AG10803 (cell line): ENCODE measurements around the gene EFNA3.

Experiments used
- DNase-seq: peaks from one replicate; pipeline ENCODE4 v3.0.0; 2010; ENCODE audit warnings: low read depth
- H3K4me3 ChIP-seq: 2 replicates; pipeline ENCODE4 v1.5.1; 2011; ENCODE audit warnings: mild to moderate bottlenecking, low read length, control low read depth
- CTCF ChIP-seq: conservative IDR thresholded peaks from 2 replicates; pipeline ENCODE4 v1.5.1; 2011; ENCODE audit warnings: mild to moderate bottlenecking, low read length, control low read depth, inconsistent platforms

The EFNA3 gene

GRCh38 chr1:155068599-155068998, 10.0 kb upstream of the EFNA3 start:
- TF ChIP-seq CTCF: no peak
- no peak for DNase-seq
- no peak overlapping the region for H3K4me3 ChIP-seq

GRCh38 chr1:155069551-155070157, 9.0 kb upstream of the EFNA3 start:
- H3K4me3 ChIP-seq: no peak overlapping the region
- no peak for DNase-seq
- TF ChIP-seq CTCF: no peak

GRCh38 chr1:155070158-155070621, 8.4 kb upstream of the EFNA3 start:
- no peak for TF ChIP-seq CTCF
- peak overlapping the region; percentile 62 for H3K4me3 ChIP-seq
- no peak for DNase-seq

- H3K4me3 ChIP-seq: peak overlapping the region; percentile 62
- peak; percentile 36 for TF ChIP-seq CTCF
- peak; percentile 56 for DNase-seq
Measured at GRCh38 chr1:155070721-155071569, 7.7 kb upstream of the EFNA3 start.

GRCh38 chr1:155071701-155072100, 6.9 kb upstream of the EFNA3 start:
- TF ChIP-seq CTCF: no peak
- H3K4me3 ChIP-seq: no peak overlapping the region
- no peak for DNase-seq

GRCh38 chr1:155072531-155073289, 5.9 kb upstream of the EFNA3 start:
- TF ChIP-seq CTCF: no peak
- H3K4me3 ChIP-seq: no peak overlapping the region
- no peak for DNase-seq
